ENCODE measurements around the gene TRIM17. TPM values are rescaled to one million over a fixed set of nuclear protein-coding genes. Genes with fewer than 3 reads are reported as not detected.

TRIM17 gene
- total and polyA plus RNA-seq, 2 of the 8 experiments (the other 6 are each of a cell fraction or from before 2014, with no cell fraction given) = 1.1 to 2.2 TPM

DNA sequence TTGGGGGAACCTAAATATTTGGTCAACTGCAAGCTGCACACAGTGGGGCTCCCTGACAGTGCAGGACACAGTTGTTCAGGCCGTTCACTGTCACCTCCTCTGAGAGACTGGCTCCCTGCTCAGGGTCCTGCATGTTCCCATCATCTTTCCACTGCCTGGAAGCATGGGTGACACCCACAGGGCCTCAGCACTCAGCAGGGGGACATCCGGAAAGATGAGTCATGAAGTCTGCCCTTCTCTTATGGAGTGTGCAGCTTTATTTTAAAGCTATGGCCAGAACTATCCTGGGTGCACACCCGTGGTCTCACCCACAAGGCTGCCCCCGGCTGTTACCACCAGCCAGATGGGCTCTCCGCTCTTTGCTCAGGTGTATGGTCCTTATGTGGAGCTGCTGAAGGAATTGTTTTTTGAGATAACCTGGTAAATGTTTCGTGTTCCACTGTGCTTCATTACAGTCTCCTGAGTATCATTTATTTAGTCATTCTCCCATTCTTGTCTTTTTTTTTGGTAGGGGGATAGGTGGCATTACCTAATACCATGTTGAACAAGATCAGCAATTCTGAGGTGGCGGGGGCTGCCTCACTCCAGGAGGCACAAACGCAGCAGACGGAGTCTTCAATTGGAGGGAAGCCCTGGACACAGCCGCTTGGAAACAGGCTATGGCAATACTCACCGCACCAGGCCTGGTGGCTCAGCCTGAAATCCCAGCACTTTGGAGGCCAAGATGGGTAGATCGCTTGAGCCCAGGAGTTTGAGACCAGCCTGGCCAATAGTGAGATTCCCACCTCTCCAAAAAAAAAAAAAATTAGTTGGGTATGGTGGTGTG lies 24.3 kb downstream of the TRIM17 start:
- no peak for TF ChIP-seq TAF1 (IDR thresholded peaks at IDR 0.05; ENCODE audit: low read depth, low read length)
- no peak for TF ChIP-seq RFX5 (IDR thresholded peaks at IDR 0.05; ENCODE audit: borderline replicate concordance, low read depth, low read length)
- TF ChIP-seq E2F6 (IDR thresholded peaks at IDR 0.05) = no peak
- H3K4ac ChIP-seq (replicated peaks; ENCODE audit: insufficient read length, low read depth, low read length) = no peak overlapping the region
- no peak overlapping the region for H2BK12ac ChIP-seq (ENCODE audit: low read depth, low read length)
- H4K20me1 ChIP-seq (replicated peaks in 1 of 2; ENCODE audit: control insufficient read depth in 1 of 2, insufficient read depth in 2 of 2, low read length in 2 of 2) = peaks cover 12 to 23% of the 10 kb centered on the region in 2 experiments
- H3K56ac ChIP-seq (replicated peaks; ENCODE audit: insufficient read length, low read depth, low read length) = no peak overlapping the region
- no peak overlapping the region for H3K4me2 ChIP-seq (ENCODE audit: insufficient read depth in 1 of 2, low read depth in 2 of 2, low read length in 2 of 2)
- H4K91ac ChIP-seq (replicated peaks; ENCODE audit: insufficient read length, low read length) = no peak overlapping the region
- peaks cover 5 to 36% (median 20%) of the 10 kb centered on the region in 4 experiments; a peak in 7 of 8 replicates for H3K36me3 ChIP-seq (ENCODE audit: control insufficient read depth in 2 of 4, insufficient read depth in 4 of 4, low read length in 3 of 4)
- peaks cover 2% of the 10 kb centered on the region; the same call in 1 of the 2 replicates for H3K79me1 ChIP-seq (ENCODE audit: low read depth, low read length)
- no peak overlapping the region for H3K4me3 ChIP-seq (ENCODE audit: extremely low read depth in 1 of 4, insufficient read depth in 2 of 4, low read depth in 3 of 4, low read length in 4 of 4)
- no peak overlapping the region for H3K9ac ChIP-seq (replicated peaks in 1 of 4; ENCODE audit: extremely low read depth in 1 of 4, low read depth in 3 of 4, low read length in 3 of 4)
- DNase-seq (ENCODE audit: low read depth in 1 of 2, low spot score in 2 of 2) (no peak), FAIRE-seq (no peak)
- H2BK15ac ChIP-seq (ENCODE audit: low read length) = no peak overlapping the region
- H3K27me3 ChIP-seq (replicated peaks in 1 of 4; ENCODE audit: control insufficient read depth in 3 of 4, extremely low read depth in 1 of 4, insufficient read depth in 3 of 4, low read length in 3 of 4) = no peaks in the 10 kb centered on the region
- no peak overlapping the region for H2BK5ac ChIP-seq (ENCODE audit: low read depth, low read length)
- no peak overlapping the region; the same call in 1 of the 2 replicates for H4K8ac ChIP-seq (ENCODE audit: extremely low read depth, insufficient read depth, low read length)
- no peak overlapping the region for H2BK120ac ChIP-seq (replicated peaks; ENCODE audit: low read depth, low read length)
- no peaks in the 10 kb centered on the region for H3K9me3 ChIP-seq (ENCODE audit: insufficient read depth in 2 of 2, low read depth in 1 of 2, low read length in 1 of 2)
- no peak overlapping the region for H3K27ac ChIP-seq (ENCODE audit: low read depth, low read length)
- H3K4me1 ChIP-seq (replicated peaks in 1 of 4; ENCODE audit: control insufficient read depth in 3 of 4, insufficient read depth in 4 of 4, low read length in 3 of 4) = no peaks in the 10 kb centered on the region
- H2BK20ac ChIP-seq (ENCODE audit: low read length) = no peak overlapping the region
- H3K23ac ChIP-seq (ENCODE audit: insufficient read length) = no peak overlapping the region
- H4K5ac ChIP-seq (ENCODE audit: insufficient read length, low read depth, low read length) = no peak overlapping the region
- H3K14ac ChIP-seq (ENCODE audit: insufficient read length) = no peak overlapping the region
- H2AK5ac ChIP-seq (ENCODE audit: low read depth, low read length) = no peak overlapping the region
- H3K79me2 ChIP-seq (ENCODE audit: control insufficient read depth in 1 of 2, insufficient read depth in 2 of 2, low read length in 2 of 2) = no peaks in the 10 kb centered on the region
- H3K23me2 ChIP-seq (ENCODE audit: low read depth, low read length) = no peaks in the 10 kb centered on the region
- 89% methylated on average over 11 of the region's 12 CpGs; no CpG with 5 or more reads in 1 of the 2 experiments for WGBS, 2 experiments (ENCODE audit: extremely low coverage in 1 of 2, insufficient coverage in 1 of 2, insufficient read length in 1 of 2, insufficient replicate concordance in 2 of 2, low coverage in 1 of 2, low lambda C conversion rate in 2 of 2, missing lambda C conversion rate in 1 of 2)
- ChIA-PET POLR2A (ENCODE audit: partially characterized antibody) (interaction anchor here (0.9 to 5.8 kb wide), 7 partner anchors 8 to 105 kb away, joined by 3 to 31 read pairs (median 5); partner anchors contain the start of gene TRIM11), CTCF (ENCODE audit: partially characterized antibody) (interaction anchor here (0.6 to 1.4 kb wide), 7 partner anchors 11 to 481 kb away, joined by 3 to 6 read pairs (median 5); no protein-coding TSS in a partner anchor)
- H2AFZ ChIP-seq (ENCODE audit: low read length) = no peak overlapping the region
- H3K18ac ChIP-seq (ENCODE audit: extremely low read depth, low read length) = no peak overlapping the region
